ENCODE measurements around the gene SUGCT. TPM values are rescaled to one million over a fixed set of nuclear protein-coding genes. Genes with fewer than 3 reads are reported as not detected.
A peak's percentile ranks its signal among the peaks of the same experiment; 100 is the strongest.

Gene SUGCT
- total and polyA plus RNA-seq, 5 donors: 5.7 to 10.3 (median 6.1) TPM

GRCh38 chr7:40880581-40880980 is 745.8 kb downstream of the SUGCT start:
- ATAC-seq: peak in 1 of 2 donors; percentile 59
- 49% methylated on average over 1 of the region's 1 CpG for WGBS
- intact Hi-C loops (cut with DNase I): no loop called here

GRCh38 chr7:40881405-40881926 is 746.7 kb downstream of the SUGCT start:
- ATAC-seq (peak; percentile 61 to 81), DNase-seq (no peak)
- Histone ChIP-seq H3K27ac (ENCODE audit: low read length) (no peak overlapping the region), H3K9me3 (ENCODE audit: control insufficient read depth, low read length) (no peaks in the 10 kb centered on the region), H3K4me1 (ENCODE audit: control insufficient read depth, insufficient read depth, low read length) (no peaks in the 10 kb centered on the region), H3K27me3 (ENCODE audit: control insufficient read depth, insufficient read depth) (no peaks in the 10 kb centered on the region), H3K4me3 (ENCODE audit: low read length) (no peak overlapping the region)
- WGBS: 91% methylated on average over 2 of the region's 2 CpGs
- intact Hi-C loops (cut with DNase I): no loop called here

More at GRCh38 chr7:40880581-40880980, 745.8 kb downstream of the SUGCT start:
- H3K27ac ChIP-seq (ENCODE audit: low read length): no peak overlapping the region
- no peak overlapping the region for H3K4me3 ChIP-seq (ENCODE audit: low read length)
- no peaks in the 10 kb centered on the region for H3K9me3 ChIP-seq (ENCODE audit: control insufficient read depth, low read length)
- DNase-seq: no peak
- H3K4me1 ChIP-seq (ENCODE audit: control insufficient read depth, insufficient read depth, low read length): no peaks in the 10 kb centered on the region
- no peaks in the 10 kb centered on the region for H3K27me3 ChIP-seq (ENCODE audit: control insufficient read depth, insufficient read depth)

DNA sequence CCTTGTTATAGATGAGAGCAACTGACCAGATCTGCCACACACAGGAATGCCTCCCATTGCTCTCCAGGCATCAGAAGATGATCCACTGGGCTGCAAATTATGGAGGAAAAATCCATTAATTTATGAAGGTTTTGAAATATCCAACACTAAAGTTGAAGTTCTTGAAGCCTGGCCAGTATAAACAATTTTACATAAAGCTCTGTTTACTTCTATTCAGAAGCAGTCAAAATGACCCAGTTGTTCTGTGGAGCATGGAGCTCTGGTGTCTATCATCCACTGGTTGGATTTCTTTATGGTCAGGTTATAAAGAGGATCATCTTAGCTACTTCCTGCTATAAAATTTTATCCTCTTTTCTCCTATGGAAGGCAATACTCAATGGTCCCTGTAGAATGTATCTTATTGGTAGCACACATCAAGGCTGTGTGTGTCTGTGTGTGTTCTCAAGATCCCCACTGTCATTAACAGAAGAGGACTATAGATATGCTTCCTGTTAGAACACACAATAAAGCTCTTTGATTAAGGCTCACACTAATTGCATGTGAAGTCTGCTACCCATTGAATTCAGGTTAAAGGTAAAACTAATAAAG is 747.4 kb downstream of the SUGCT start:
- ATAC-seq: no peak
- intact Hi-C loops (cut with DNase I): no loop called here

DNA sequence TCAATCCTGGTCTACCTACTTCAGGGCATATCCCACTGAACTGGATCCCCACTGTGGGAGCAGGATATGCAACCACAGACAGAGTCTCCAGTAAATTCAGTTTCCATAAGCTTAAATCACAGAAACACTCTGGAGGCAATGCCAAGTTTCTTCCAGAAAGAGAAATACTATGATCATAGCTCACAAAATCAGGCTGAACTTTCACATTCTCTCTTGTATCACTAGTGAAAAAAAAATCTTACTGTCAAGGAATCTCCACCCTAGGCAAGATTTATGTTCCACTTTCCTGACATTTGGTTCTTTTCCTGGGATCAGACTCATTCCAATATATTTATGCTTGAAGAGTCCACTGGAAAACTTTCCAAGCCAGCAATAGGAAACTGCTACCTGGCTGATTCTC is 749.0 kb downstream of the SUGCT start:
- Histone ChIP-seq H3K4me1 (ENCODE audit: control insufficient read depth, insufficient read depth, low read length) (no peaks in the 10 kb centered on the region), H3K9me3 (ENCODE audit: control insufficient read depth, low read length) (no peaks in the 10 kb centered on the region), H3K4me3 (ENCODE audit: low read length) (no peak overlapping the region), H3K27ac (ENCODE audit: low read length) (no peak overlapping the region), H3K27me3 (ENCODE audit: control insufficient read depth, insufficient read depth) (no peaks in the 10 kb centered on the region)
- intact Hi-C loops (cut with DNase I): no loop called here
- DNase-seq (no peak), ATAC-seq (no peak)

More for the DNA sequence above, 747.4 kb downstream of the SUGCT start:
- no peak overlapping the region for H3K4me3 ChIP-seq (ENCODE audit: low read length)
- DNase-seq: no peak
- H3K9me3 ChIP-seq (ENCODE audit: control insufficient read depth, low read length): no peaks in the 10 kb centered on the region
- H3K27me3 ChIP-seq (ENCODE audit: control insufficient read depth, insufficient read depth): no peaks in the 10 kb centered on the region
- H3K4me1 ChIP-seq (ENCODE audit: control insufficient read depth, insufficient read depth, low read length): no peaks in the 10 kb centered on the region
- no peak overlapping the region for H3K27ac ChIP-seq (ENCODE audit: low read length)

DNA sequence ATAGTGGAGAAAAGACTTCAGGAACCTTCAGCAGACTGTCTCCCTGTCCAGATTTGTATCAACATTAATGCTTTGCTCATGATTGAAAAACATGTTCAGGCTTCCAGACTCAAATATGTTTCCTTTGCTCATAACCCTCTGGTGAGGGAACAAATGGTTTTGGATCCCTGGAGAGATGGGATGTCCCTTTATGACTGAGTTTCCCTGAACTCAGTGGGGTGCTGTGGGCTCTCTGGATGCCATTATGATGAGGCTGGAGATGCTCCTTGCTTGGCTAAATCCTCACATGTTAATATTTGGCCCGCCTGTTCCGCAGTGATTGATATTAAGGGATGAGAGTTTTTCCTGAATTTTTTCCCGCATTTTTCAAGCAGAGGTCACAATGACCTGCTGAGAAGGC is 749.4 kb downstream of the SUGCT start:
- Histone ChIP-seq H3K27ac (ENCODE audit: low read length) (no peak overlapping the region), H3K4me1 (ENCODE audit: control insufficient read depth, insufficient read depth, low read length) (no peaks in the 10 kb centered on the region), H3K9me3 (ENCODE audit: control insufficient read depth, low read length) (no peaks in the 10 kb centered on the region), H3K4me3 (ENCODE audit: low read length) (no peak overlapping the region), H3K27me3 (ENCODE audit: control insufficient read depth, insufficient read depth) (no peaks in the 10 kb centered on the region)
- WGBS: 92% methylated on average over 3 of the region's 3 CpGs
- DNase-seq (no peak), ATAC-seq (no peak)
- intact Hi-C loops (cut with DNase I): no loop called here

DNA sequence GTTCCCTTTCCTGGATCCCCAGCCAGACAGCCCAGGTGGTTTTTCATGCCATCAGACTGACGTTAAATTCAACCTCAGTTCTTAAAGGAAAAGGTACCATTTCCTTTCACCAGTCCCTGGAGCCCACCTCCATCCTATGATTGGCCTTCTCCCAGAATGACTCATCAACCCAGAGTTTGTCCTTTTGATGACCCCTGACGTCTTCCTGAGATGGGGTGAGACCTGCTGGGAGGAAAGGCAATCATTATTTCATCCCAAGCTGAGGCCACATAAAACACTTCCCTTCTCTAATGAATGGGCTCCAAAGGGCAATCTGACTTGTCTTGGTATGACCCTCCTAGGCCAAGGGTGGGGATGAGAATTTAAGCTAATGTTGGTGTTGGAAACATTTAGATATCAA is 750.7 kb downstream of the SUGCT start:
- H3K9me3 ChIP-seq (ENCODE audit: control insufficient read depth, low read length): no peaks in the 10 kb centered on the region
- no peak overlapping the region for H3K4me3 ChIP-seq (ENCODE audit: low read length)
- H3K27ac ChIP-seq (ENCODE audit: low read length): no peak overlapping the region
- DNase-seq (no peak), ATAC-seq (peak in 1 of 2 donors; percentile 74)
- intact Hi-C loops (cut with DNase I): no loop called here
- WGBS: 47% methylated on average over 2 of the region's 2 CpGs
- H3K27me3 ChIP-seq (ENCODE audit: control insufficient read depth, insufficient read depth): no peaks in the 10 kb centered on the region
- H3K4me1 ChIP-seq (ENCODE audit: control insufficient read depth, insufficient read depth, low read length): no peaks in the 10 kb centered on the region

- intact Hi-C loops (cut with DNase I): no loop called here
- no peak overlapping the region for H3K4me3 ChIP-seq (ENCODE audit: low read length)
- no peak overlapping the region for H3K27ac ChIP-seq (ENCODE audit: low read length)
- H3K9me3 ChIP-seq (ENCODE audit: control insufficient read depth, low read length): no peaks in the 10 kb centered on the region
- DNase-seq (no peak), ATAC-seq (no peak)
- no peaks in the 10 kb centered on the region for H3K4me1 ChIP-seq (ENCODE audit: control insufficient read depth, insufficient read depth, low read length)
- no peaks in the 10 kb centered on the region for H3K27me3 ChIP-seq (ENCODE audit: control insufficient read depth, insufficient read depth)
These were observed 752.3 kb downstream of the SUGCT start for GRCh38 chr7:40887099-40887498.

GRCh38 chr7:40888499-40888898 is 753.7 kb downstream of the SUGCT start:
- intact Hi-C loops (cut with DNase I): no loop called here
- WGBS: 54% methylated on average over 1 of the region's 1 CpG

DNA sequence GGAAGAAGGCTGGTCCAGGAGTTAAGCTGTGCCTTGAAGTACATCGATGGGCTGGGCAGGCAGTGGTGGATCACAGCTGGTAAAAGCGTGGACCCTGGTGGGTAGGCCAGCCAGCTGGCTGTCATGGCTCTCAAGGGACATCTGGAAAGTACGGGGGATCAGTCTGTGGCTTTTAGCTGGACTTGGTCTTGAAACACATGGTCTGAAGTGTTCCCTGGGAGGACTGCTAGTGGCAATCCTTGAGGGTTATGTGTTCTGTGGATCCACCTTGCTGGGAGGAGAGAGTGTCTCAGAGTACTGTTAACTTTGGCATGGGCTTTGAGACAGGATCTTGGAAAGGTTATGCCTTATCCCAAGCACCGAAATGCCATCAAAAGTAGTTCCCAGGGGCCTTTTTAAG is 754.3 kb downstream of the SUGCT start:
- Histone ChIP-seq H3K4me3 (ENCODE audit: low read length) (no peak overlapping the region), H3K27ac (ENCODE audit: low read length) (no peak overlapping the region), H3K27me3 (ENCODE audit: control insufficient read depth, insufficient read depth) (no peaks in the 10 kb centered on the region), H3K9me3 (ENCODE audit: control insufficient read depth, low read length) (no peaks in the 10 kb centered on the region), H3K4me1 (ENCODE audit: control insufficient read depth, insufficient read depth, low read length) (no peaks in the 10 kb centered on the region)
- ATAC-seq (peak in 1 of 2 donors; percentile 77), DNase-seq (peak in 1 of 3 donors; percentile 41)
- WGBS: 68% methylated on average over 4 of the region's 4 CpGs
- intact Hi-C loops (cut with DNase I): no loop called here

More at GRCh38 chr7:40888499-40888898, 753.7 kb downstream of the SUGCT start:
- no peaks in the 10 kb centered on the region for H3K4me1 ChIP-seq (ENCODE audit: control insufficient read depth, insufficient read depth, low read length)
- no peaks in the 10 kb centered on the region for H3K9me3 ChIP-seq (ENCODE audit: control insufficient read depth, low read length)
- ATAC-seq (no peak), DNase-seq (no peak)
- H3K27me3 ChIP-seq (ENCODE audit: control insufficient read depth, insufficient read depth): no peaks in the 10 kb centered on the region
- no peak overlapping the region for H3K4me3 ChIP-seq (ENCODE audit: low read length)
- H3K27ac ChIP-seq (ENCODE audit: low read length): no peak overlapping the region

- ATAC-seq (peak in 1 of 2 donors; percentile 7), DNase-seq (no peak)
- Histone ChIP-seq H3K27me3 (ENCODE audit: control insufficient read depth, insufficient read depth) (no peaks in the 10 kb centered on the region), H3K27ac (ENCODE audit: low read length) (no peak overlapping the region), H3K9me3 (ENCODE audit: control insufficient read depth, low read length) (no peaks in the 10 kb centered on the region), H3K4me1 (ENCODE audit: control insufficient read depth, insufficient read depth, low read length) (no peaks in the 10 kb centered on the region), H3K4me3 (ENCODE audit: low read length) (no peak overlapping the region)
- WGBS: 73% methylated on average over 2 of the region's 2 CpGs
- intact Hi-C loops (cut with DNase I): no loop called here
These were observed 754.7 kb downstream of the SUGCT start for GRCh38 chr7:40889539-40889938.

- intact Hi-C loops (cut with DNase I): no loop called here
- no peak overlapping the region for H3K4me3 ChIP-seq (ENCODE audit: low read length)
- WGBS: 94% methylated on average over 1 of the region's 1 CpG
- ATAC-seq: no peak
- H3K27ac ChIP-seq (ENCODE audit: low read length): no peak overlapping the region
- H3K27me3 ChIP-seq (ENCODE audit: control insufficient read depth, insufficient read depth): no peaks in the 10 kb centered on the region
- H3K4me1 ChIP-seq (ENCODE audit: control insufficient read depth, insufficient read depth, low read length): no peaks in the 10 kb centered on the region
- H3K9me3 ChIP-seq (ENCODE audit: control insufficient read depth, low read length): no peaks in the 10 kb centered on the region
- no peak for DNase-seq
These were observed 755.4 kb downstream of the SUGCT start for GRCh38 chr7:40890088-40890692.
